Keratinocyte (primary cell): ENCODE measurements around the gene ZNF816. TPM values are rescaled to one million over a fixed set of nuclear protein-coding genes. Genes with fewer than 3 reads are reported as not detected.
"Not testable (repeated sequence)": the region's sequence is repeated elsewhere in the genome, so short reads cannot be mapped to it uniquely, and the experiment has no call there.

ENCODE experiments used
- DNase-seq: peaks from one replicate; pipeline ENCODE4 v3.0.0-alpha.2; 2011; ENCODE audit warnings: low read depth, missing footprints, low spot score
- FAIRE-seq: peaks from 2 replicates; lab custom pipeline; 2011; peaks lifted over from hg19 to GRCh38; lab: Jason Lieb, UNC
- H2AFZ ChIP-seq: 2 replicates; pipeline ENCODE4 v1.6.0; 2012; ENCODE audit warnings: low read length, control low read depth, inconsistent platforms; ENCODE audit not compliant: control insufficient read depth
- H3K27ac ChIP-seq: 2 replicates; pipeline ENCODE4 v1.5.1; 2011; ENCODE audit warnings: low read length; ENCODE audit not compliant: control insufficient read depth, insufficient read depth
- H3K27me3 ChIP-seq: 3 replicates; pipeline ENCODE4 v1.6.0; 2011; ENCODE audit warnings: low read length; ENCODE audit not compliant: control insufficient read depth, insufficient read depth; ENCODE audit errors: extremely low read depth
- H3K36me3 ChIP-seq, 2 experiments: 2 replicates in 1 of 2; 3 replicates in 1 of 2; pipeline ENCODE4 v1.5.1; 2011; ENCODE audit warnings: low read length in 2 of 2, mild to moderate bottlenecking in 1 of 2; ENCODE audit not compliant: control insufficient read depth in 2 of 2, insufficient read depth in 2 of 2; ENCODE audit errors: extremely low read depth in 1 of 2
- H3K4me1 ChIP-seq: 3 replicates; pipeline ENCODE4 v1.5.1; 2011; ENCODE audit warnings: low read length; ENCODE audit not compliant: control insufficient read depth, insufficient read depth; ENCODE audit errors: extremely low read depth
- H3K4me2 ChIP-seq: 3 replicates; pipeline ENCODE4 v1.6.0; 2011; ENCODE audit warnings: low read depth, low read length; ENCODE audit not compliant: control insufficient read depth, insufficient read depth; ENCODE audit errors: extremely low read depth
- H3K4me3 ChIP-seq, 3 experiments: fragments of 200-600 bp in 1 of 3; sonication (generic) in 1 of 3; 2 replicates in 2 of 3; 3 replicates in 1 of 3; pipeline ENCODE4 v1.5.1; 2011 to 2016; ENCODE audit warnings: low read length in 3 of 3, mild to moderate bottlenecking in 3 of 3, control low read depth in 2 of 3, inconsistent platforms in 1 of 3, low read depth in 1 of 3, mixed read lengths in 1 of 3, mixed run types in 1 of 3, moderate library complexity in 1 of 3; ENCODE audit not compliant: control insufficient read depth in 2 of 3, insufficient read depth in 2 of 3; ENCODE audit errors: extremely low read depth in 1 of 3
- H3K79me2 ChIP-seq: 2 replicates; pipeline ENCODE4 v1.6.0; 2012; ENCODE audit warnings: low read length; ENCODE audit not compliant: control insufficient read depth, insufficient read depth
- H3K9ac ChIP-seq: 3 replicates; pipeline ENCODE4 v1.6.0; 2011; ENCODE audit warnings: low read length; ENCODE audit not compliant: control insufficient read depth, insufficient read depth; ENCODE audit errors: extremely low read depth
- H3K9me1 ChIP-seq: 3 replicates; pipeline ENCODE4 v1.6.0; 2011; ENCODE audit warnings: low read length; ENCODE audit not compliant: control insufficient read depth, insufficient read depth; ENCODE audit errors: extremely low read depth
- H3K9me3 ChIP-seq: 2 replicates; pipeline ENCODE4 v1.5.1; 2012; ENCODE audit warnings: low read depth, low read length; ENCODE audit not compliant: control insufficient read depth
- H4K20me1 ChIP-seq: 3 replicates; pipeline ENCODE4 v1.6.0; 2011; ENCODE audit warnings: low read length; ENCODE audit not compliant: control insufficient read depth, insufficient read depth; ENCODE audit errors: extremely low read depth
- EZH2 ChIP-seq: IDR thresholded peaks from one replicate; pipeline ENCODE4 v1.6.1; 2012; ENCODE audit warnings: inconsistent platforms, mild to moderate bottlenecking, low read length, moderate library complexity
- dilution Hi-C: fragments of 300-500 bp; cut with MboI; formaldehyde crosslinking; loops from one replicate; pipeline ENCODE4 v1.7.0; 2020; ENCODE audit warnings: low sequenced_read_pairs; ENCODE audit not compliant: extremely low pct_ligation_motif_present
- polyA plus RNA-seq, 5 experiments: library from polyadenylated mRNA; depleted of rRNA in 3 of 5; stranded (reverse) in 3 of 5; stranded (forward) in 1 of 5; unstranded in 1 of 5; fragments of >200 nt; gene quantifications; 1 replicate in 1 of 5; 2 replicates in 3 of 5; 3 replicates in 1 of 5; pipeline versions ENCODE4 v1.2.1 to v1.2.3, GENCODE V29; 2011 to 2012; ENCODE audit warnings: missing spikeins in 2 of 5, low read depth in 1 of 5, low replicate concordance in 1 of 5
- TF ChIP-seq, protein P1 (sequence below), 3 experiments: IDR thresholded peaks in 1 of 3; conservative IDR thresholded peaks in 1 of 3; optimal IDR thresholded peaks in 1 of 3; 2 replicates in 2 of 3; 3 replicates in 1 of 3; pipeline versions ENCODE3 to v1.5.1; 2011; ENCODE audit warnings: low read length in 3 of 3, mild to moderate bottlenecking in 3 of 3, moderate library complexity in 2 of 3, control low read depth in 1 of 3, inconsistent platforms in 1 of 3; ENCODE audit not compliant: insufficient read depth in 2 of 3; ENCODE audit errors: extremely low read depth in 1 of 3

ZNF816 gene
- polyA plus RNA-seq, 1 donor (not counting 4 experiments of a cell fraction or from before 2014, with no cell fraction given), result 4.3 TPM

DNA sequence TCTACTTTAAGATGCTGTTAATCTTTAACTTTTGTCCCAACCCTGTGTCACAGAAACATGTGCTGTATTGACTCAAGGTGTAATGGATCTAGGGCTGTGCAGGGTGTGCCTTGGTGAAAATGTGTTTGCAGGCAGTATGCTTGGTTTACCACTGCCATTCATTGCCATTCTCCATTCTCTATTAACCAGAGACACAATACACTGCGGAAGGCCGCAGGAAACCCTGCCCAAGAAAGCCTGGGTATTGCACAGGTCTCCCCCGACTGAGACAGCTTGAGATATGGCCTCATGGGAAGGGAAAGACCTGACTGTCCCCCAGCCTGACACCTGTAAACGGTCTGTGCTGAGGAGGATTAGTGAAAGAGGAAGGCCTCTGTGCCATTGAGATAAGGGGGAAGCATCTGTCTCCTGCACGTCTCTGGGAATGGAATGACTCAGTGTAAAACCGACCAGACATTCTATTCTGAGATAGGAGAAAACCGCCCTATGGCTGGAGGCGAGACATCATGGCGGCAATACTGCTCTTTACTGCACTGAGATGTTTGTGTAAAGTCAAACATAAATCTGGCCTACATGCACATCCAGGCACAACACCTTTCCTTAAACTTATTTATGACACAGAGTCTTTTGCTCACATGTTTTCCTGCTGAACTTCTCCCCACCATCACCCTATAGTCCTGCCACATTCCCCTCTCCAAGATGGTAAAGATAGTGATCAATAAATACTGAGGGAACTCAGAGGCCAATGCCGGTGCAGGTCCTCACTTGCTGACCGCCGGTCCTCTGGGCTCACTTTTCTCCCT, 26.3 kb downstream of the ZNF816 start:
- H3K9ac ChIP-seq, result no peak overlapping the region
- DNase-seq, result no peak
- H2AFZ ChIP-seq, result no peak overlapping the region
- dilution Hi-C loops, result no loop called here
- H3K36me3 ChIP-seq, result peaks cover 0 to 1% of the 10 kb centered on the region in 2 experiments
- H3K9me3 ChIP-seq, result no peaks in the 10 kb centered on the region
- H3K4me3 ChIP-seq, result no peak overlapping the region
- H3K9me1 ChIP-seq, result no peaks in the 10 kb centered on the region
- TF ChIP-seq, protein P1, sequence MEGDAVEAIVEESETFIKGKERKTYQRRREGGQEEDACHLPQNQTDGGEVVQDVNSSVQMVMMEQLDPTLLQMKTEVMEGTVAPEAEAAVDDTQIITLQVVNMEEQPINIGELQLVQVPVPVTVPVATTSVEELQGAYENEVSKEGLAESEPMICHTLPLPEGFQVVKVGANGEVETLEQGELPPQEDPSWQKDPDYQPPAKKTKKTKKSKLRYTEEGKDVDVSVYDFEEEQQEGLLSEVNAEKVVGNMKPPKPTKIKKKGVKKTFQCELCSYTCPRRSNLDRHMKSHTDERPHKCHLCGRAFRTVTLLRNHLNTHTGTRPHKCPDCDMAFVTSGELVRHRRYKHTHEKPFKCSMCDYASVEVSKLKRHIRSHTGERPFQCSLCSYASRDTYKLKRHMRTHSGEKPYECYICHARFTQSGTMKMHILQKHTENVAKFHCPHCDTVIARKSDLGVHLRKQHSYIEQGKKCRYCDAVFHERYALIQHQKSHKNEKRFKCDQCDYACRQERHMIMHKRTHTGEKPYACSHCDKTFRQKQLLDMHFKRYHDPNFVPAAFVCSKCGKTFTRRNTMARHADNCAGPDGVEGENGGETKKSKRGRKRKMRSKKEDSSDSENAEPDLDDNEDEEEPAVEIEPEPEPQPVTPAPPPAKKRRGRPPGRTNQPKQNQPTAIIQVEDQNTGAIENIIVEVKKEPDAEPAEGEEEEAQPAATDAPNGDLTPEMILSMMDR (optimal IDR thresholded peaks at IDR 0.05 in 1 of 3, IDR thresholded peaks at IDR 0.05 in 1 of 3, conservative IDR thresholded peaks at IDR 0.05 in 1 of 3; ENCODE audit: extremely low read depth in 1 of 3, insufficient read depth in 2 of 3, low read length in 3 of 3), result no peak
- TF ChIP-seq EZH2, result no peak
- H3K4me2 ChIP-seq, result no peak overlapping the region
- H3K79me2 ChIP-seq, result peaks cover 15% of the 10 kb centered on the region
- H3K27me3 ChIP-seq, result no peaks in the 10 kb centered on the region
- no peaks in the 10 kb centered on the region for H3K4me1 ChIP-seq
- H4K20me1 ChIP-seq, result no peaks in the 10 kb centered on the region
- no peak overlapping the region for H3K27ac ChIP-seq
- FAIRE-seq, result no peak

DNA sequence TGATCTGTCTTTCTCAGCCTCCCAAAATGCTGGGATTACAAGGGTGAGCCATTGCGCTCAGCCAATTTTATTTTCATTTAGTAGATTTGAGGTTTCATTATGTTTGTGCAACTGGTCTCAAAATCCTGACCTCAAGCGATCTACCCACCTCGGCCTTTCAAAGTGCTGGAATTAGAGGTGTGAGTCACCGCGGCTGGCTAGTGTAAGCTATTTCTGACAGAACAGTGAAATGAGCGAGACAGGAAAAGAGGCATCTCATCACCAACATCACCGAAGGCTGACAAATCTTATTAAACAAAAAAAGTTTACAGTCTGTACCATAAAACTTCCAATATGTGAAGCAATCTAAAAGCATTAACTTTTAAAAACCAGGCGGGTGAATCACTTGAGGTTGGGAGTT, 27.2 kb downstream of the ZNF816 start:
- peaks cover 15% of the 10 kb centered on the region for H3K79me2 ChIP-seq
- TF ChIP-seq, protein P1 (optimal IDR thresholded peaks at IDR 0.05 in 1 of 3, IDR thresholded peaks at IDR 0.05 in 1 of 3, conservative IDR thresholded peaks at IDR 0.05 in 1 of 3; ENCODE audit: extremely low read depth in 1 of 3, insufficient read depth in 2 of 3, low read length in 3 of 3), result no peak
- TF ChIP-seq EZH2, result no peak
- H3K9ac ChIP-seq, result no peak overlapping the region
- FAIRE-seq, result no peak
- no peaks in the 10 kb centered on the region for H3K9me1 ChIP-seq
- peaks cover 0 to 1% of the 10 kb centered on the region in 2 experiments for H3K36me3 ChIP-seq
- no peaks in the 10 kb centered on the region for H4K20me1 ChIP-seq
- H3K27me3 ChIP-seq, result no peaks in the 10 kb centered on the region
- H2AFZ ChIP-seq, result no peak overlapping the region
- no peak overlapping the region for H3K27ac ChIP-seq
- no peaks in the 10 kb centered on the region for H3K9me3 ChIP-seq
- no peak overlapping the region for H3K4me3 ChIP-seq
- no peak overlapping the region for H3K4me2 ChIP-seq
- dilution Hi-C loops, result no loop called here
- no peak for DNase-seq
- no peaks in the 10 kb centered on the region for H3K4me1 ChIP-seq

DNA sequence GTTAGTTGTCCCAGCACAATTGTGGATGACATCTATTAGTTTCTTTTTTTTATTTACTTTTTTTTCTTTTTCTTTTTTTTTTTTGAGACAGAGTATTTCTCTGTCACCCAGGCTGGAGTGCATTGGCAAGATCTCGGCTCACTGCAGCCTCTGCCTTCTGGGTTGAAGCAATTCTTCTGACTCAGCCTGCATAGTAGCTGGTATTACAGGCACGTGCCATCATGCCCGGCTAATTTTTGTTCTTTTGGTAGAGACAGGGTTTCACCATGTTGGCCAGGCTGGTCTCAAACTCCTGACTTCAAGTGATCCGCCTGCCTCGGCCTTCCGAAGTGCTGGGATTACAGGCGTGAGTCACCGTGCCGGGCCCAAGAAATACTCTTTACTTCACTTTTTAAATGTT, 38.0 kb downstream of the ZNF816 start:
- H3K9me3 ChIP-seq, dilution Hi-C loops, H3K4me2 ChIP-seq, H3K79me2 ChIP-seq, H3K9me1 ChIP-seq, H3K36me3 ChIP-seq, FAIRE-seq, H3K27me3 ChIP-seq, H3K9ac ChIP-seq, H2AFZ ChIP-seq, H4K20me1 ChIP-seq, H3K27ac ChIP-seq, H3K4me3 ChIP-seq, DNase-seq: not testable (repeated sequence)
- peaks cover 16% of the 10 kb centered on the region for H3K4me1 ChIP-seq
